K562 (cell line): ENCODE results near the gene RCC1. TPM values are rescaled to one million over a fixed set of nuclear protein-coding genes. Genes with fewer than 3 reads are reported as not detected.

Source experiments
- BRD4 ChIP-seq: fragments of 200-600 bp; sonication (generic); IDR thresholded peaks from 2 replicates; pipeline ENCODE4 v1.6.1; 2017; ENCODE audit warnings: inconsistent platforms
- CBFB ChIP-seq: sonication (generic); formaldehyde crosslinking; IDR thresholded peaks from 2 replicates; pipeline ENCODE4 v1.4.0; 2020; ENCODE audit warnings: mild to moderate bottlenecking, missing genetic modification reagents
- CC2D1A ChIP-seq: fragments of 450-650 bp; IDR thresholded peaks from 2 replicates; pipeline ENCODE4 v1.6.1; 2017; ENCODE audit warnings: mild to moderate bottlenecking
- CHCHD3 ChIP-seq: fragments of 250-450 bp; sonication (Bioruptor Pico); IDR thresholded peaks from 2 replicates; pipeline ENCODE4 v2.1.2; 2022; ENCODE audit warnings: mild to moderate bottlenecking
- CSDE1 ChIP-seq, 2 experiments: fragments of 450-650 bp; IDR thresholded peaks; 2 replicates each; pipeline ENCODE4 v1.6.1; 2016; ENCODE audit warnings: mild to moderate bottlenecking in 1 of 2
- DACH1 ChIP-seq: fragments of 450-650 bp; IDR thresholded peaks from 2 replicates; pipeline ENCODE4 v1.6.1; 2018; ENCODE audit not compliant: partially characterized antibody
- EWSR1 ChIP-seq: fragments of 450-650 bp; IDR thresholded peaks from 2 replicates; pipeline ENCODE4 v1.6.1; 2018; ENCODE audit warnings: borderline replicate concordance, mild to moderate bottlenecking, low read depth, moderate library complexity; ENCODE audit not compliant: partially characterized antibody
- FOXK1 ChIP-seq: sonication (generic); formaldehyde crosslinking; IDR thresholded peaks from 2 replicates; pipeline ENCODE4 v1.8.0; 2022; ENCODE audit warnings: missing genetic modification reagents, mild to moderate bottlenecking, borderline replicate concordance
- HDAC1 ChIP-seq, 2 experiments: fragments of 450-650 bp; IDR thresholded peaks; 2 replicates each; pipeline ENCODE4 v1.6.1; 2016 to 2017; ENCODE audit warnings: inconsistent platforms in 1 of 2, mild to moderate bottlenecking in 1 of 2, moderate library complexity in 1 of 2
- HMG20A ChIP-seq: fragments of 450-650 bp; formaldehyde crosslinking; conservative IDR thresholded peaks from 2 replicates; pipeline ENCODE4 v1.4.0; 2020; ENCODE audit warnings: mild to moderate bottlenecking, mixed read lengths
- JUNB ChIP-seq: fragments of 450-650 bp; formaldehyde crosslinking; conservative IDR thresholded peaks from 2 replicates; pipeline ENCODE4 v1.4.0; 2020; ENCODE audit warnings: mild to moderate bottlenecking
- KAT8 ChIP-seq: fragments of 450-650 bp; IDR thresholded peaks from 2 replicates; pipeline ENCODE4 v1.6.1; 2016; ENCODE audit warnings: low read depth, mild to moderate bottlenecking
- NR4A1 ChIP-seq, 2 experiments: fragments of 250-450 bp in 1 of 2; fragments of 450-650 bp in 1 of 2; sonication (Bioruptor Pico) in 1 of 2; IDR thresholded peaks; 2 replicates each; pipeline versions ENCODE4 v1.4.0 to v1.6.1; 2016 to 2020; ENCODE audit warnings: mild to moderate bottlenecking in 2 of 2, missing compliant biosample characterization in 1 of 2, missing genetic modification characterization in 1 of 2, moderate library complexity in 1 of 2
- POLR2A ChIP-seq: fragments of 450-650 bp; conservative IDR thresholded peaks from 2 replicates; pipeline ENCODE4 v1.6.1; 2016
- POLR2AphosphoS2 ChIP-seq: IDR thresholded peaks from 2 replicates; pipeline ENCODE4 v1.6.1; 2012; ENCODE audit warnings: low read length, improper control_type of control experiment
- PYGO2 ChIP-seq: fragments of 450-650 bp; IDR thresholded peaks from 2 replicates; pipeline ENCODE4 v1.6.1; 2016; ENCODE audit warnings: mild to moderate bottlenecking, missing genetic modification characterization, moderate library complexity, missing compliant biosample characterization
- ZBTB1 ChIP-seq: sonication (generic); formaldehyde crosslinking; IDR thresholded peaks from 2 replicates; pipeline ENCODE4 v1.8.1; 2023; ENCODE audit warnings: missing genetic modification reagents, low read depth, mild to moderate bottlenecking, borderline replicate concordance
- ZNF79 ChIP-seq: fragments of 250-450 bp; sonication (Bioruptor Pico); IDR thresholded peaks from 2 replicates; pipeline ENCODE4 v1.4.0; 2020; ENCODE audit warnings: low read depth, mild to moderate bottlenecking, moderate library complexity
- polyA plus RNA-seq, 8 experiments: library from polyadenylated mRNA; depleted of rRNA in 4 of 8; stranded (reverse) in 5 of 8; unstranded in 3 of 8; fragments of >200 nt; fragmentation: Nextera tagmentation in 2 of 8; fragmentation: Illumina TruSeq in 1 of 8; extraction: Ambion mirVana in 2 of 8; extraction: Trizol in 1 of 8; gene quantifications; 2 replicates each; pipeline versions ENCODE4 v1.2.1 to v1.2.3, GENCODE V29; 2011 to 2014; ENCODE audit warnings: inconsistent platforms in 1 of 8, missing spikeins in 1 of 8
- total RNA-seq, 7 experiments: library from RNA; depleted of rRNA in 6 of 7; stranded (reverse); fragments of >200 nt in 6 of 7; fragmentation: Illumina TruSeq in 2 of 7; extraction: Trizol in 2 of 7; gene quantifications; 2 replicates each; pipeline versions ENCODE4 v1.2.1 to v1.2.3, GENCODE V29; 2011 to 2021; ENCODE audit warnings: low replicate concordance in 1 of 7
- TF ChIP-seq, protein P1 (sequence below): sonication (generic); formaldehyde crosslinking; IDR thresholded peaks from 2 replicates; pipeline ENCODE4 v1.4.0; 2020; ENCODE audit warnings: mild to moderate bottlenecking, missing genetic modification reagents
- TF ChIP-seq, protein P2 (sequence below): fragments of 200-800 bp; sonication (Bioruptor generic); IDR thresholded peaks from 2 replicates; pipeline ENCODE4 v1.6.1; 2017; ENCODE audit warnings: missing genetic modification characterization, missing compliant biosample characterization
- TF ChIP-seq, protein P3 (sequence below): fragments of 450-650 bp; formaldehyde crosslinking; IDR thresholded peaks from 2 replicates; pipeline ENCODE4 v1.4.0; 2020; ENCODE audit warnings: mild to moderate bottlenecking, moderate library complexity
- TF ChIP-seq, protein P4 (sequence below), 3 experiments: fragments of 200-800 bp in 1 of 3; sonication (Bioruptor generic) in 1 of 3; sonication (generic) in 1 of 3; formaldehyde crosslinking in 1 of 3; IDR thresholded peaks; 2 replicates each; pipeline versions ENCODE4 v1.6.1 to v1.8.0; 2016 to 2022; ENCODE audit warnings: mild to moderate bottlenecking in 2 of 3, missing compliant biosample characterization in 2 of 3, missing genetic modification characterization in 2 of 3, missing genetic modification reagents in 1 of 3

RCC1 gene
- total and polyA plus RNA-seq, 9 of the 15 experiments (the other 6 are each of a cell fraction or from before 2014, with no cell fraction given) = 16.4 to 202 (median 107) TPM

DNA sequence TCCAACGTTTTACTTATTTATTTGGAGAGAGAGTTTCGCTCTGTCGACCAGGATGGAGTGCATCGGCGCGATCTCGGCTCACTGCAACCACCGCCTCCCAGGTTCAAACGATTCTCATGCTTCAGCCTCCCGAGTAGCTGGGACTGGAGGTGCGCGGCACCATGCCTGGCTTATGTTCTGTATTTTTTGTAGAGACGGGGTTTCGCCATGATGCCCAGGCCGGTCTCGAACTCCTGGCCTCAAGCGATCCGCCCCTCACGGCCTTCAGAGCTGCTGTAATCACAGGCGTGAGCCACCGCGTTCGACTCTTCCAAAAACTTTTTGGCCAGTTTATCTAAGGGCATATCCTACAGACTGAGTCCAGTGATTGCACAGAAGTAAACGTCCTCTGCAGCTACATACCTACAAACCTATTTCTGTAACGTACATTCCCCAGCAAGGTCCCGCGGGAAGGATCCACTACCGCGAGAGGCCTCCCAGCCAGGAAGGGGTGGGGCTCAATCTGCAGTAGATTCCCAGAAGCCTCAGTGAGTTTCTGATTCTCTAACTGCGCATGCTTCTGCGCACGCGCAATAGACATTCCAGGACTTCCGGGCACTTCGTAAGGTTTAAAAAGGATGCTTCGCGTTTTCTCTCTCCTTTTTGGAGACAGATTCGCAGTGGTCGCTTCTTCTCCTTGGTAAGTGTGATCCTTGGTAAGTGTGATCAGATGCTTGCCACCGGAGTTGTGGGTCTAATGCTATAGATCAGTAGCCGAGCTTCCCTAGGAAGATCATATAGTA is at the start of gene RCC1 (continued):
- TF ChIP-seq POLR2A (peak; percentile 100), PYGO2 (peak; percentile 44; the same call in 1 of the 2 replicates), ZNF79 (CRISPR knock-in tag) (0 out of 2 replicates have a peak, but pooled peaks have one; percentile 27), CSDE1 (IDR thresholded peaks at IDR 0.05) (peak in 1 of 2 experiments; percentile 63; a peak in 1 of 4 replicates), CHCHD3 (CRISPR knock-in tag) (peak; percentile 96), FOXK1 (peak; percentile 58; the same call in 1 of the 2 replicates), NR4A1 (CRISPR knock-in tag; IDR thresholded peaks at IDR 0.05) (peak; percentile 75; the same call in 1 of the 2 replicates), NR4A1 (tag; IDR thresholded peaks at IDR 0.05) (peak; percentile 50; the same call in 1 of the 2 replicates), ZBTB1 (CRISPR knock-in tag) (no peak; the same call in 1 of the 2 replicates), BRD4 (no peak; the same call in 1 of the 2 replicates), DACH1 (no peak), CBFB (CRISPR knock-in tag) (0 out of 2 replicates have a peak, but pooled peaks have one; percentile 34), POLR2AphosphoS2 (peak; percentile 99), EWSR1 (no peak), CC2D1A (peak; percentile 16; the same call in 1 of the 2 replicates), HMG20A (CRISPR knock-in tag) (no peak), KAT8 (no peak), HDAC1 (IDR thresholded peaks at IDR 0.05) (peak in 1 of 2 experiments; percentile 43; a peak in 2 of 4 replicates), JUNB (CRISPR knock-in tag) (0 out of 2 replicates have a peak, but pooled peaks have one; percentile 2)
- TF ChIP-seq, protein P1, sequence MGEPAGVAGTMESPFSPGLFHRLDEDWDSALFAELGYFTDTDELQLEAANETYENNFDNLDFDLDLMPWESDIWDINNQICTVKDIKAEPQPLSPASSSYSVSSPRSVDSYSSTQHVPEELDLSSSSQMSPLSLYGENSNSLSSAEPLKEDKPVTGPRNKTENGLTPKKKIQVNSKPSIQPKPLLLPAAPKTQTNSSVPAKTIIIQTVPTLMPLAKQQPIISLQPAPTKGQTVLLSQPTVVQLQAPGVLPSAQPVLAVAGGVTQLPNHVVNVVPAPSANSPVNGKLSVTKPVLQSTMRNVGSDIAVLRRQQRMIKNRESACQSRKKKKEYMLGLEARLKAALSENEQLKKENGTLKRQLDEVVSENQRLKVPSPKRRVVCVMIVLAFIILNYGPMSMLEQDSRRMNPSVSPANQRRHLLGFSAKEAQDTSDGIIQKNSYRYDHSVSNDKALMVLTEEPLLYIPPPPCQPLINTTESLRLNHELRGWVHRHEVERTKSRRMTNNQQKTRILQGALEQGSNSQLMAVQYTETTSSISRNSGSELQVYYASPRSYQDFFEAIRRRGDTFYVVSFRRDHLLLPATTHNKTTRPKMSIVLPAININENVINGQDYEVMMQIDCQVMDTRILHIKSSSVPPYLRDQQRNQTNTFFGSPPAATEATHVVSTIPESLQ (CRISPR knock-in tag) = peak; percentile 94
- TF ChIP-seq, protein P2, sequence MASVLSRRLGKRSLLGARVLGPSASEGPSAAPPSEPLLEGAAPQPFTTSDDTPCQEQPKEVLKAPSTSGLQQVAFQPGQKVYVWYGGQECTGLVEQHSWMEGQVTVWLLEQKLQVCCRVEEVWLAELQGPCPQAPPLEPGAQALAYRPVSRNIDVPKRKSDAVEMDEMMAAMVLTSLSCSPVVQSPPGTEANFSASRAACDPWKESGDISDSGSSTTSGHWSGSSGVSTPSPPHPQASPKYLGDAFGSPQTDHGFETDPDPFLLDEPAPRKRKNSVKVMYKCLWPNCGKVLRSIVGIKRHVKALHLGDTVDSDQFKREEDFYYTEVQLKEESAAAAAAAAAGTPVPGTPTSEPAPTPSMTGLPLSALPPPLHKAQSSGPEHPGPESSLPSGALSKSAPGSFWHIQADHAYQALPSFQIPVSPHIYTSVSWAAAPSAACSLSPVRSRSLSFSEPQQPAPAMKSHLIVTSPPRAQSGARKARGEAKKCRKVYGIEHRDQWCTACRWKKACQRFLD (CRISPR knock-in tag) = peak; percentile 56; the same call in 1 of the 2 replicates
- TF ChIP-seq, protein P3, sequence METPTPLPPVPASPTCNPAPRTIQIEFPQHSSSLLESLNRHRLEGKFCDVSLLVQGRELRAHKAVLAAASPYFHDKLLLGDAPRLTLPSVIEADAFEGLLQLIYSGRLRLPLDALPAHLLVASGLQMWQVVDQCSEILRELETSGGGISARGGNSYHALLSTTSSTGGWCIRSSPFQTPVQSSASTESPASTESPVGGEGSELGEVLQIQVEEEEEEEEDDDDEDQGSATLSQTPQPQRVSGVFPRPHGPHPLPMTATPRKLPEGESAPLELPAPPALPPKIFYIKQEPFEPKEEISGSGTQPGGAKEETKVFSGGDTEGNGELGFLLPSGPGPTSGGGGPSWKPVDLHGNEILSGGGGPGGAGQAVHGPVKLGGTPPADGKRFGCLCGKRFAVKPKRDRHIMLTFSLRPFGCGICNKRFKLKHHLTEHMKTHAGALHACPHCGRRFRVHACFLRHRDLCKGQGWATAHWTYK (CRISPR knock-in tag) = peak; percentile 65; the same call in 1 of the 2 replicates
- TF ChIP-seq, protein P4, sequence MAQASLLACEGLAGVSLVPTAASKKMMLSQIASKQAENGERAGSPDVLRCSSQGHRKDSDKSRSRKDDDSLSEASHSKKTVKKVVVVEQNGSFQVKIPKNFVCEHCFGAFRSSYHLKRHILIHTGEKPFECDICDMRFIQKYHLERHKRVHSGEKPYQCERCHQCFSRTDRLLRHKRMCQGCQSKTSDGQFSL (CRISPR knock-in tag; IDR thresholded peaks at IDR 0.05) = no peak; the same call in 1 of the 2 replicates
- TF ChIP-seq, protein P4 (tag; IDR thresholded peaks at IDR 0.05) = no peak
